ENCODE measurements around the gene KIF5C. TPM values are rescaled to one million over a fixed set of nuclear protein-coding genes. Genes with fewer than 3 reads are reported as not detected.

KIF5C gene
- total RNA-seq, 2 experiments from 2014 or later = 6.0 to 6.1 TPM

GRCh38 chr2:149063177-149063576 is 188.2 kb downstream of the KIF5C start:
- ChIA-PET CTCF (no interaction called here), POLR2A (no interaction called here)
- Mint-ChIP-seq H3K27me3 (peaks cover 19% of the 10 kb centered on the region), H3K27ac (no peak overlapping the region), H3K4me1 (no peaks in the 10 kb centered on the region), H3K9me3 (no peaks in the 10 kb centered on the region), H3K4me3 (no peak overlapping the region), H3K36me3 (ENCODE audit: low read depth) (no peaks in the 10 kb centered on the region)
- no peak for DNase-seq

DNA sequence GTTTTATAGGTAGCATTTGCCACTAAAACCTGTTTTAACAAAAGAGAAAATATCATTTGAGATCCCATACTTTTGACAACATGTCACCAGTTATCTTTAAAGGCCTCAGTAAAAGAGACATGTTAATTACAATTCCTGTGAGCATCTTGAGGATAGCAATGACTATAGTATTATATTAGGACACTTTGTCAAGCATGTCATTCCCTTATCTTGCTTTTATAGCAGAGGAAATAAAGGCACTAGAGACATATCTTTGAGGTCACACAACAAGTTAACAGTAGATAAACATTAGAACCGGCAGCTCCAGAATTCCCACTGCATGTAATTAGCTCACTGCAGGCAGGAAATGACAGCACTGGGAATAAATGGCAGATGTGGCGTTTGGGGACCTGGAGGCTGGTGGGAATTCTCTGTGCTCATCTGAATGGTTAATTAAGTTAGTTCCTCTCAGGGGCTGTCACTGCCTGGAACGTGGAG is 189.4 kb downstream of the KIF5C start:
- H3K36me3 Mint-ChIP-seq (ENCODE audit: low read depth) = no peaks in the 10 kb centered on the region
- H3K4me1 Mint-ChIP-seq = peaks cover 7% of the 10 kb centered on the region
- CTCF ChIA-PET = no interaction called here
- no peak overlapping the region for H3K4me3 Mint-ChIP-seq
- no peak for DNase-seq
- H3K9me3 Mint-ChIP-seq = no peaks in the 10 kb centered on the region
- H3K27me3 Mint-ChIP-seq = peaks cover 17% of the 10 kb centered on the region
- POLR2A ChIA-PET = no interaction called here
- no peak overlapping the region for H3K27ac Mint-ChIP-seq

- DNase-seq = no peak
- Mint-ChIP-seq H3K4me1 (peaks cover 14% of the 10 kb centered on the region), H3K27ac (no peak overlapping the region), H3K4me3 (no peak overlapping the region), H3K9me3 (no peaks in the 10 kb centered on the region), H3K36me3 (ENCODE audit: low read depth) (no peaks in the 10 kb centered on the region), H3K27me3 (peaks cover 17% of the 10 kb centered on the region)
- ChIA-PET CTCF (no interaction called here), POLR2A (no interaction called here)
Measured at GRCh38 chr2:149064856-149065630, 190.0 kb downstream of the KIF5C start.

DNA sequence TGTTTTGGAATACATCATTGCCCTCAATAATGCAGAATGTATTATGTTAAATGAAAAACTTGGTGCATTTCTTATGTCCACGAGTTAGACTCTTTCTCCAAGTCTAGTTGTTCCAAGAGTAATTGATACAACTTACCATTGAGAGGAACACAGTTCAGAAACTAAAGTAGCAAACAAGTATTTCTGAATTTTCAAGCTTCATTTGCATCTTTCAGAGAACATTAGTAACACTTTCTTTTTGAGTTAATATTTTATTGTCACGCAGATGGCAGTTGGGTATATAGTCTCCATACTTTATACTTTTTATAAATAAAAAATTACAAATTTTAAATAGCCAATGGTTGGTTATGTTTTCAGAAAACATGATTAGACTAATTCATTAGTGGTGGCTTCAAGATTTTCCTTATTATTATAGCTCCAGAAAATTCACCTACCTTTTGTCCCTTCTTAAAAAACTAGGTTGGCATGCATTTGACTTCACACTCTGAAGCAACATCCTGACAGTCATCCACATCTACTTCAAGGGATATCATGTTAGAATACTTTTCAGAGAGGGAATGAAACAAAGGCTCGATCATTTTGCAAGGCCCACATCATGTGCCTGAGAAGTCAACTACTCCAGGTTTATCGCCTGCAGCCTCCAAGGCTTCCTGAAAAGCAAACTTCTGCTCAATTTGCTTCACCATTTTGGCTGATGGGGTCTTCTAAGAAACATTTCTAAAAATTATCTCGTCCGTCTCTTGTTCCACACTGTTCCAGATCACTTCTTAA is 193.4 kb downstream of the KIF5C start:
- POLR2A ChIA-PET = no interaction called here
- H3K36me3 Mint-ChIP-seq (ENCODE audit: low read depth) = no peaks in the 10 kb centered on the region

GRCh38 chr2:149068996-149069888 is 194.2 kb downstream of the KIF5C start:
- peaks cover 9% of the 10 kb centered on the region for H3K27me3 Mint-ChIP-seq
- H3K27ac Mint-ChIP-seq = peak overlapping the region; percentile 28
- DNase-seq = peak; percentile 46
- POLR2A ChIA-PET = interaction anchor here (0.6 kb wide), 1 partner anchor 1575 kb away, joined by 4 read pairs; no protein-coding TSS in a partner anchor
- CTCF ChIA-PET = interaction anchor here (0.6 to 1.9 kb wide), 4 partner anchors 9 to 350 kb away, joined by 3 to 11 read pairs (median 4); no protein-coding TSS in a partner anchor
- H3K4me1 Mint-ChIP-seq = peaks cover 20% of the 10 kb centered on the region
- no peaks in the 10 kb centered on the region for H3K9me3 Mint-ChIP-seq
- no peaks in the 10 kb centered on the region for H3K36me3 Mint-ChIP-seq (ENCODE audit: low read depth)
- H3K4me3 Mint-ChIP-seq = no peak overlapping the region

More for the DNA sequence above, 193.4 kb downstream of the KIF5C start:
- no peaks in the 10 kb centered on the region for H3K9me3 Mint-ChIP-seq
- H3K4me3 Mint-ChIP-seq = no peak overlapping the region
- peaks cover 10% of the 10 kb centered on the region for H3K27me3 Mint-ChIP-seq
- no peak overlapping the region for H3K27ac Mint-ChIP-seq
- DNase-seq = no peak
- CTCF ChIA-PET = interaction anchor here (1.9 kb wide), 1 partner anchor 8 kb away, joined by 5 read pairs; no protein-coding TSS in a partner anchor
- H3K4me1 Mint-ChIP-seq = peaks cover 20% of the 10 kb centered on the region

DNA sequence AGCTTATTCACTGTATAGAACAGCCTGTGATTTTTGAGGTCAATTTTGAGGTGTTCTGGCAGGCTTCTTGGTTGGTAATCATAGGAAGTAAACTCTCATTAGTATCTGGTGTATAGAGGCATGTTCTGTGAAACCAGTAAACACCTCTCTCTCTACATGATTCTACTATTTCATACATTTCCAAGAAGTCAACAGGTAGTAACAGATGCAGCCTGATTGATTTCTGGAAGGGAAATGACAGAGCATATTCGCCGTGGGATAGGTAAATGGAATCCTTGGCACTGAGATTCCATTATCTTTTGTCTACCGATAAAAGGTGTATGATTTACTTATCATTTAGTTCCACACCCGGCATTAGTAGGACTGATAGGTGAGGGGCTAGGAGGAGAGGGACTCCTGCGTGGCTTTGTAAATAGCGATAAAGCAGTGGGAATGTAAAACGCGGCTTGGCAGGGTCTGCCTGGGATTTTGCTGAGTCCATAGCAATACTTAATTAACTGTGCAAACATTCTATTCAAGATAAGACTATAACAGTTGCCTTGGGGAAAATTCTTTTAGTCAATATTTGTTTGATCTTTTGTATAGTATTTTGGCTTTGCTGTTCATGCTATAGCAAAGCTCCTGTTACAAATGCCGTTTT is 195.8 kb downstream of the KIF5C start:
- ChIA-PET CTCF (no interaction called here), POLR2A (no interaction called here)
- Mint-ChIP-seq H3K36me3 (ENCODE audit: low read depth) (no peaks in the 10 kb centered on the region), H3K4me3 (no peak overlapping the region), H3K27me3 (peaks cover 12% of the 10 kb centered on the region), H3K9me3 (no peaks in the 10 kb centered on the region), H3K27ac (no peak overlapping the region), H3K4me1 (peaks cover 20% of the 10 kb centered on the region)
- DNase-seq = no peak

- no peaks in the 10 kb centered on the region for H3K36me3 Mint-ChIP-seq (ENCODE audit: low read depth)
- ChIA-PET POLR2A (no interaction called here), CTCF (no interaction called here)
- H3K4me1 Mint-ChIP-seq = peaks cover 6% of the 10 kb centered on the region
- peaks cover 21% of the 10 kb centered on the region for H3K27me3 Mint-ChIP-seq
- H3K9me3 Mint-ChIP-seq = no peaks in the 10 kb centered on the region
- DNase-seq = no peak
- H3K4me3 Mint-ChIP-seq = no peak overlapping the region
- no peak overlapping the region for H3K27ac Mint-ChIP-seq
Measured at GRCh38 chr2:149075105-149075504, 200.1 kb downstream of the KIF5C start.

DNA sequence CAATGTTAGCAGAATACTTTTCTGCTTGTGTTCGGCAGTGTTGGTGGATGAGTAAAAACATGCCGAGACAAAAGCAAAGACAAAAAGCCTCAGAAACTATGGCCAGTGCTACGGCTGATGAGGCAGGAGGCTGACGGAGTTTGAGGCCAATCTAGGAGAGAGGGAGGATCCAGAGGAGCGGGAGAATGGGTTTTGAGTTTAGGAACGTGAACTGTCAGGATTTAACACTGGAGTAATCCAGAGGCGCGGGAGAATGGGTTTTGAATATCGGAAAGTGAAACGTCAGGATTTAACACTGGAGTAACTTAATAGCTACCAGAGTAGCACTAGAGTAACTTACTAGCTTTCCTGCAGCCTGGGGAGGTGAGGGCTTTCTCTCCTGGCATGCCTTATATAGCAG is 200.8 kb downstream of the KIF5C start:
- POLR2A ChIA-PET = no interaction called here

More for the DNA sequence above, 200.8 kb downstream of the KIF5C start:
- Mint-ChIP-seq H3K27ac (no peak overlapping the region), H3K36me3 (ENCODE audit: low read depth) (no peaks in the 10 kb centered on the region), H3K4me1 (no peaks in the 10 kb centered on the region), H3K27me3 (peaks cover 19% of the 10 kb centered on the region), H3K4me3 (no peak overlapping the region), H3K9me3 (no peaks in the 10 kb centered on the region)
- CTCF ChIA-PET = no interaction called here
- no peak for DNase-seq

Other genes with a start within 250 kb of the KIF5C start
- 10 to 100 TPM; 32.0 to 38.1 TPM for gene EPC2, start 230.5 kb upstream of the KIF5C start, total RNA-seq
- gene LYPD6B, start 163.5 kb downstream of the KIF5C start, total RNA-seq = not detected